Measurements from ENCODE around the gene RBM34.

- TF ChIP-seq CTCF (IDR thresholded peaks at IDR 0.05) (no peak), POLR2A (IDR thresholded peaks at IDR 0.05) (no peak)
Measured at GRCh38 chr1:235187316-235187715, 26.3 kb upstream of the RBM34 start.

All from uterus (tissue), 2 donors.